Measurements from ENCODE around the gene DNAJC6. TPM values are rescaled to one million over a fixed set of nuclear protein-coding genes. Genes with fewer than 3 reads are reported as not detected.
"Not testable (repeated sequence)": the region's sequence is repeated elsewhere in the genome, so short reads cannot be mapped to it uniquely, and the experiment has no call there.

DNAJC6 gene
- total and polyA plus RNA-seq, 9 donors: 0.60 to 1.2 (median 0.81) TPM

GRCh38 chr1:65267683-65268082 lies 41.7 kb upstream of the DNAJC6 start:
- H3K27me3 ChIP-seq (ENCODE audit: control insufficient read depth, insufficient read depth, low read length): peaks cover 18% of the 10 kb centered on the region
- no peak overlapping the region for H3K27ac ChIP-seq (ENCODE audit: low read length)
- no peak for DNase-seq
- H3K4me3 ChIP-seq (ENCODE audit: low read length): no peak overlapping the region
- peaks cover 9% of the 10 kb centered on the region for H3K4me1 ChIP-seq (ENCODE audit: control insufficient read depth, insufficient read depth, low read length)
- WGBS (ENCODE audit: insufficient coverage): no CpG with 5 or more reads among the region's 1 CpG
- no peaks in the 10 kb centered on the region for H3K36me3 ChIP-seq (ENCODE audit: control insufficient read depth, insufficient read depth, low read length)
- H3K9me3 ChIP-seq (replicated peaks; ENCODE audit: control insufficient read depth, low read depth, low read length): no peaks in the 10 kb centered on the region

DNA sequence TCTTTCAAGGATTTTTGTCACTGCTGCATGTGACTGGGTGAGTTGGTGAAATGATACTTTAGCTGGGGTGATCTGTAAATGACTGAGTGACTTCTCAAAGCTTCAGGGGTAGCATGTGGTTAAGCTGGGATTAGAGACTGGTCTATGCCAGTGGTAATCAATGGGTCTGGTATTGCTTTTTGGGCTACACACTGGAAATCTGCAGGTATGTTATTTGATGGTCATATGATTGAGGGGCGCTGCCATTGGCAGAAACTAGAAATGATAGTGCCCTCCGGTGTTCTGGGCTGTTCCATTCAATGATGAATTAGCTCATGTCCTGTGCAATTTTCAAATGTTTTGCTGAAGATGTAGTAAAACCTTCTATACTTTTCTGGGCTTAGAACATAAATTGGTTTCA lies 39.7 kb upstream of the DNAJC6 start:
- no CpG with 5 or more reads among the region's 2 CpGs for WGBS (ENCODE audit: insufficient coverage)
- Histone ChIP-seq H3K36me3 (ENCODE audit: control insufficient read depth, insufficient read depth, low read length) (no peaks in the 10 kb centered on the region), H3K4me1 (ENCODE audit: control insufficient read depth, insufficient read depth, low read length) (peaks cover 8% of the 10 kb centered on the region), H3K27ac (ENCODE audit: low read length) (no peak overlapping the region), H3K4me3 (ENCODE audit: low read length) (no peak overlapping the region), H3K27me3 (ENCODE audit: control insufficient read depth, insufficient read depth, low read length) (peaks cover 12% of the 10 kb centered on the region), H3K9me3 (replicated peaks; ENCODE audit: control insufficient read depth, low read depth, low read length) (no peaks in the 10 kb centered on the region)
- DNase-seq: no peak

- DNase-seq: no peak
- WGBS (ENCODE audit: insufficient coverage): 29% methylated on average over 1 of the region's 1 CpG
- Histone ChIP-seq H3K4me1 (ENCODE audit: control insufficient read depth, insufficient read depth, low read length) (peaks cover 3% of the 10 kb centered on the region), H3K36me3 (ENCODE audit: control insufficient read depth, insufficient read depth, low read length) (no peaks in the 10 kb centered on the region), H3K27me3 (ENCODE audit: control insufficient read depth, insufficient read depth, low read length) (peaks cover 3% of the 10 kb centered on the region), H3K4me3 (ENCODE audit: low read length) (no peak overlapping the region), H3K9me3 (replicated peaks; ENCODE audit: control insufficient read depth, low read depth, low read length) (no peaks in the 10 kb centered on the region), H3K27ac (ENCODE audit: low read length) (no peak overlapping the region)
These were observed 33.0 kb upstream of the DNAJC6 start for GRCh38 chr1:65276197-65276939.

- H3K27ac ChIP-seq (ENCODE audit: low read length): no peak overlapping the region
These were observed 31.6 kb upstream of the DNAJC6 start for GRCh38 chr1:65277605-65278347.

DNA sequence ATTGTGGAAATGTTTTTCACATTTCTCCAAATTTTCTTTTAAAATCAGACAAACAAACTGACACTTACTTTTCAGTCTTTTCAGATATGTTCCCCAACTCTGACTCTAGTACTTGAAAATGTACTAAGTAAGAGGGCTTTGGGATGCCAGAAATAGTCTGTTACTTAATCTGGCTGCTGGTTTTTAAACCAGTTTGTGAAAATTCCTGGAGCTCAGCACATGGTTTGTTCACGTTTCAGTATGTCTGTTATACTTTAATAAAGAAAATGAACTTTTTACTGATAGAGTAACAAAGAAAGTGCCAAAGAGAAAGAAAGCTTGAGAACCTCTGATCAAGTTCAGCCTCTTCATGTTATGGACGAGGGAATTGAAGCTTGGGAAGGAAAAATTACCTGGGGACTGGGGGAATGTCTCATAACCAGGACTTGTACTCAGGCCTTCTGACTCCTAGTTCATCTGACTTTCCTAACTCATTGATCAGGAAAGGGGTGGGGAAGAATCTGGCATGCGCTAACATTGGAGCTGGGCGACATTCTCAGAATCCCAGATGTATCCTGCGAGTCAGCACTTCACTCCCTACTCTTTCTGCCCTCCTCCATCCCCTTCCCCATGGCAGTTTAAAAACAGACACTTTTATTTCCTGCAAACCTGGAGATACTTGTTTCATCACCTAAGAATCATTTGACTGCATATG lies 30.8 kb upstream of the DNAJC6 start:
- Histone ChIP-seq H3K27ac (ENCODE audit: low read length) (no peak overlapping the region), H3K9me3 (replicated peaks; ENCODE audit: control insufficient read depth, low read depth, low read length) (no peaks in the 10 kb centered on the region), H3K4me3 (ENCODE audit: low read length) (no peak overlapping the region), H3K27me3 (ENCODE audit: control insufficient read depth, insufficient read depth, low read length) (peaks cover 3% of the 10 kb centered on the region), H3K4me1 (ENCODE audit: control insufficient read depth, insufficient read depth, low read length) (peaks cover 3% of the 10 kb centered on the region), H3K36me3 (ENCODE audit: control insufficient read depth, insufficient read depth, low read length) (no peaks in the 10 kb centered on the region)
- 17% methylated on average over 2 of the region's 5 CpGs for WGBS (ENCODE audit: insufficient coverage)
- DNase-seq: no peak

More at GRCh38 chr1:65277605-65278347, 31.6 kb upstream of the DNAJC6 start:
- WGBS (ENCODE audit: insufficient coverage): 55% methylated on average over 7 of the region's 10 CpGs
- Histone ChIP-seq H3K9me3 (replicated peaks; ENCODE audit: control insufficient read depth, low read depth, low read length) (no peaks in the 10 kb centered on the region), H3K27me3 (ENCODE audit: control insufficient read depth, insufficient read depth, low read length) (peaks cover 3% of the 10 kb centered on the region), H3K36me3 (ENCODE audit: control insufficient read depth, insufficient read depth, low read length) (no peaks in the 10 kb centered on the region), H3K4me3 (ENCODE audit: low read length) (no peak overlapping the region), H3K4me1 (ENCODE audit: control insufficient read depth, insufficient read depth, low read length) (peaks cover 3% of the 10 kb centered on the region)
- DNase-seq: no peak

GRCh38 chr1:65279070-65279779 lies 30.1 kb upstream of the DNAJC6 start:
- Histone ChIP-seq H3K27me3 (ENCODE audit: control insufficient read depth, insufficient read depth, low read length) (peaks cover 3% of the 10 kb centered on the region), H3K4me1 (ENCODE audit: control insufficient read depth, insufficient read depth, low read length) (peaks cover 3% of the 10 kb centered on the region), H3K9me3 (replicated peaks; ENCODE audit: control insufficient read depth, low read depth, low read length) (no peaks in the 10 kb centered on the region), H3K36me3 (ENCODE audit: control insufficient read depth, insufficient read depth, low read length) (no peaks in the 10 kb centered on the region), H3K27ac (ENCODE audit: low read length) (no peak overlapping the region), H3K4me3 (ENCODE audit: low read length) (no peak overlapping the region)
- no peak for DNase-seq
- 29% methylated on average over 2 of the region's 5 CpGs for WGBS (ENCODE audit: insufficient coverage)

- Histone ChIP-seq H3K27ac (ENCODE audit: low read length) (no peak overlapping the region), H3K9me3 (replicated peaks; ENCODE audit: control insufficient read depth, low read depth, low read length) (no peaks in the 10 kb centered on the region), H3K36me3 (ENCODE audit: control insufficient read depth, insufficient read depth, low read length) (no peaks in the 10 kb centered on the region), H3K27me3 (ENCODE audit: control insufficient read depth, insufficient read depth, low read length) (peaks cover 3% of the 10 kb centered on the region), H3K4me3 (ENCODE audit: low read length) (no peak overlapping the region), H3K4me1 (ENCODE audit: control insufficient read depth, insufficient read depth, low read length) (peaks cover 3% of the 10 kb centered on the region)
- DNase-seq: no peak
- 68% methylated on average over 6 of the region's 6 CpGs for WGBS (ENCODE audit: insufficient coverage)
These were observed 27.5 kb upstream of the DNAJC6 start for GRCh38 chr1:65281846-65282245.

DNA sequence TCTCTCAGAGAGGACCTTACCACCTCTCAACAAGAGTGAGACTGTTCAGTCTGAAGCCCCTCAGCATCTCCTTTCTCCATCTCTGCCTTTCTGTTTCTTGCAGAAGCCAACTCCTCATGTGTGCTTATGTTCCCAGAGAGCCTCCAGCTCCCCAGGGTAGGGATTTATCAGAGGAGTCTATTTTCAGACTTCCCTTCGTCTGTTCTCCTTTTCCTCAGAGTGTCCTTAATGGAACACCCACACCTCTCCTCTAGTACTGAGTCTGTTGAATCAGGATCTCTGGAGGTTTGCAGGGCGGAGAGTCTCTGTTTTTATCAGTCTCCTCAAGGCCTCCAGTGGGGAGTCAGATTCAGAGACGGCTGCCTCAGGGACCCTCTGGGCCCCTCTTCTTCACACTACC lies 25.1 kb upstream of the DNAJC6 start:
- no peak overlapping the region for H3K27ac ChIP-seq (ENCODE audit: low read length)

GRCh38 chr1:65289449-65289848 lies 19.9 kb upstream of the DNAJC6 start:
- Histone ChIP-seq H3K27me3 (ENCODE audit: control insufficient read depth, insufficient read depth, low read length) (no peaks in the 10 kb centered on the region), H3K9me3 (replicated peaks; ENCODE audit: control insufficient read depth, low read depth, low read length) (no peaks in the 10 kb centered on the region), H3K4me1 (ENCODE audit: control insufficient read depth, insufficient read depth, low read length) (no peaks in the 10 kb centered on the region), H3K36me3 (ENCODE audit: control insufficient read depth, insufficient read depth, low read length) (no peaks in the 10 kb centered on the region), H3K27ac (ENCODE audit: low read length) (no peak overlapping the region), H3K4me3 (ENCODE audit: low read length) (no peak overlapping the region)
- no peak for DNase-seq

More for the DNA sequence above, 25.1 kb upstream of the DNAJC6 start:
- H3K4me3 ChIP-seq (ENCODE audit: low read length): no peak overlapping the region
- no peaks in the 10 kb centered on the region for H3K36me3 ChIP-seq (ENCODE audit: control insufficient read depth, insufficient read depth, low read length)
- peaks cover under 1% of the 10 kb centered on the region for H3K4me1 ChIP-seq (ENCODE audit: control insufficient read depth, insufficient read depth, low read length)
- H3K27me3 ChIP-seq (ENCODE audit: control insufficient read depth, insufficient read depth, low read length): no peaks in the 10 kb centered on the region
- 72% methylated on average over 2 of the region's 3 CpGs for WGBS (ENCODE audit: insufficient coverage)
- H3K9me3 ChIP-seq (replicated peaks; ENCODE audit: control insufficient read depth, low read depth, low read length): no peaks in the 10 kb centered on the region
- no peak for DNase-seq

GRCh38 chr1:65291818-65292217 lies 17.5 kb upstream of the DNAJC6 start:
- not testable (repeated sequence) for H3K4me3 ChIP-seq (ENCODE audit: low read length); H3K27ac ChIP-seq (ENCODE audit: low read length); H3K4me1 ChIP-seq (ENCODE audit: control insufficient read depth, insufficient read depth, low read length); H3K9me3 ChIP-seq (replicated peaks; ENCODE audit: control insufficient read depth, low read depth, low read length); H3K36me3 ChIP-seq (ENCODE audit: control insufficient read depth, insufficient read depth, low read length); H3K27me3 ChIP-seq (ENCODE audit: control insufficient read depth, insufficient read depth, low read length); DNase-seq
- 81% methylated on average over 6 of the region's 9 CpGs for WGBS (ENCODE audit: insufficient coverage)

All from muscle of leg (tissue), 11 donors.